GM12878 (cell line): ENCODE results near the gene CHCHD6.

Experiments
- CHD2 ChIP-seq: IDR thresholded peaks from 2 replicates; pipeline ENCODE4 v1.6.1; 2011; ENCODE audit warnings: low read depth, low read length, improper control_type of control experiment, borderline replicate concordance
- CTCF ChIP-seq, 3 experiments: IDR thresholded peaks in 2 of 3; conservative IDR thresholded peaks in 1 of 3; 2 replicates each; pipeline ENCODE4 v1.5.1; 2011; ENCODE audit warnings: low read depth in 3 of 3, low read length in 3 of 3, mild to moderate bottlenecking in 3 of 3, control low read depth in 2 of 3, moderate library complexity in 2 of 3, inconsistent platforms in 1 of 3, mixed read lengths in 1 of 3; ENCODE audit not compliant: control insufficient read depth in 2 of 3, insufficient read depth in 1 of 3; ENCODE audit errors: extremely low read depth in 1 of 3
- JUND ChIP-seq: IDR thresholded peaks from 2 replicates; pipeline ENCODE4 v1.6.1; 2012; ENCODE audit warnings: low read depth, mild to moderate bottlenecking, low read length, improper control_type of control experiment, moderate library complexity
- MAX ChIP-seq: IDR thresholded peaks from 2 replicates; pipeline ENCODE4 v1.6.1; 2012; ENCODE audit warnings: low read depth, low read length, improper control_type of control experiment
- POLR2A ChIP-seq: IDR thresholded peaks from 2 replicates; pipeline ENCODE4 v1.6.1; 2011; ENCODE audit warnings: low read depth, mild to moderate bottlenecking, low read length
- YY1 ChIP-seq: IDR thresholded peaks from 2 replicates; pipeline ENCODE4 v1.6.1; 2011; ENCODE audit warnings: low read depth, mild to moderate bottlenecking, low read length
- ZBED1 ChIP-seq: IDR thresholded peaks from 2 replicates; pipeline ENCODE4 v1.6.1; 2016; ENCODE audit warnings: borderline replicate concordance

GRCh38 chr3:126897943-126898342 lies 193.9 kb downstream of the CHCHD6 start:
- TF ChIP-seq CHD2 (no peak), CTCF (IDR thresholded peaks at IDR 0.05 in 2 of 3, conservative IDR thresholded peaks at IDR 0.05 in 1 of 3; ENCODE audit: control insufficient read depth in 2 of 3, extremely low read depth in 1 of 3, insufficient read depth in 1 of 3, low read depth in 3 of 3, low read length in 3 of 3) (no peak), ZBED1 (no peak), YY1 (no peak), MAX (no peak), POLR2A (no peak), JUND (no peak)
